Osteocyte (in vitro differentiated cells): Measurements from ENCODE around the gene GMDS. TPM values are rescaled to one million over a fixed set of nuclear protein-coding genes. Genes with fewer than 3 reads are reported as not detected.

ENCODE experiments used
- DNase-seq: peaks from one replicate; pipeline ENCODE4 v3.0.0; 2021; ENCODE audit warnings: mixed read lengths; ENCODE audit not compliant: unreplicated experiment; ENCODE audit errors: extremely low spot score
- H3K27ac Mint-ChIP-seq: one replicate; pipeline ENCODE4 v1.8.0; 2021; ENCODE audit warnings: mild to moderate bottlenecking, mixed read lengths; ENCODE audit not compliant: unreplicated experiment
- H3K27me3 Mint-ChIP-seq: one replicate; pipeline ENCODE4 v1.8.0; 2021; ENCODE audit warnings: mixed read lengths; ENCODE audit not compliant: unreplicated experiment
- H3K36me3 Mint-ChIP-seq: one replicate; pipeline ENCODE4 v1.8.0; 2021; ENCODE audit warnings: mixed read lengths; ENCODE audit not compliant: unreplicated experiment
- H3K4me1 Mint-ChIP-seq: one replicate; pipeline ENCODE4 v1.8.0; 2021; ENCODE audit warnings: mixed read lengths; ENCODE audit not compliant: unreplicated experiment
- H3K4me3 Mint-ChIP-seq: one replicate; pipeline ENCODE4 v1.8.0; 2021; ENCODE audit warnings: mild to moderate bottlenecking, moderate library complexity, mixed read lengths; ENCODE audit not compliant: unreplicated experiment
- H3K9me3 Mint-ChIP-seq: one replicate; pipeline ENCODE4 v1.8.0; 2021; ENCODE audit warnings: mixed read lengths; ENCODE audit not compliant: unreplicated experiment
- total RNA-seq: library from RNA; stranded (reverse); gene quantifications from 2 replicates; pipeline ENCODE4 v1.2.1, GENCODE V29; 2021
- TF ChIP-seq, protein P1 (sequence below): fragments of 200-600 bp; sonication (generic); IDR thresholded peaks from 2 replicates; pipeline ENCODE4 v1.5.0; 2021; ENCODE audit warnings: antibody characterized with exemption, mild to moderate bottlenecking, moderate library complexity

GMDS gene
- total RNA-seq, 1 donor from 2014 or later = 30.7 TPM

DNA sequence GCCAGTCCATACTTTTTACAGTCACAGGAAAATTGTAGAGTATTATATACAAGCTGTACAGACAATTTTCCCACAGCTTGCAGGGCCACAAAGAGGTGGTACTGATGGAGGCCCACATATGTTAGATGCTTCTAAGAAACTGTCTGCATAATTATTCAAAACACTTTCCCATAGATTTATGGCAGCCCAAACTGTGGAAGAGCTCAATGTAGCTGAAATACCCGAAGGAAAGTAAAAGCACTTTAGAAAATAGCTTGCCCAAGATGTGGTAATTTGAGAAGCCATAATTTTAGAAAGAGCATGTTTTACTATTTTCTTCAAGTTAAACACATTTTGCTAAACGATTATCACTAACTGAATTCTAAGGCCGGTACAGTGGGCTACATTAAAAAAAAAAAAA is 36.9 kb downstream of the GMDS start:
- no peak overlapping the region for H3K4me3 Mint-ChIP-seq
- no peak overlapping the region for H3K27ac Mint-ChIP-seq
- H3K36me3 Mint-ChIP-seq = peaks cover 1% of the 10 kb centered on the region
- DNase-seq = no peak
- H3K9me3 Mint-ChIP-seq = no peaks in the 10 kb centered on the region
- TF ChIP-seq, protein P1, sequence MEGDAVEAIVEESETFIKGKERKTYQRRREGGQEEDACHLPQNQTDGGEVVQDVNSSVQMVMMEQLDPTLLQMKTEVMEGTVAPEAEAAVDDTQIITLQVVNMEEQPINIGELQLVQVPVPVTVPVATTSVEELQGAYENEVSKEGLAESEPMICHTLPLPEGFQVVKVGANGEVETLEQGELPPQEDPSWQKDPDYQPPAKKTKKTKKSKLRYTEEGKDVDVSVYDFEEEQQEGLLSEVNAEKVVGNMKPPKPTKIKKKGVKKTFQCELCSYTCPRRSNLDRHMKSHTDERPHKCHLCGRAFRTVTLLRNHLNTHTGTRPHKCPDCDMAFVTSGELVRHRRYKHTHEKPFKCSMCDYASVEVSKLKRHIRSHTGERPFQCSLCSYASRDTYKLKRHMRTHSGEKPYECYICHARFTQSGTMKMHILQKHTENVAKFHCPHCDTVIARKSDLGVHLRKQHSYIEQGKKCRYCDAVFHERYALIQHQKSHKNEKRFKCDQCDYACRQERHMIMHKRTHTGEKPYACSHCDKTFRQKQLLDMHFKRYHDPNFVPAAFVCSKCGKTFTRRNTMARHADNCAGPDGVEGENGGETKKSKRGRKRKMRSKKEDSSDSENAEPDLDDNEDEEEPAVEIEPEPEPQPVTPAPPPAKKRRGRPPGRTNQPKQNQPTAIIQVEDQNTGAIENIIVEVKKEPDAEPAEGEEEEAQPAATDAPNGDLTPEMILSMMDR = no peak
- no peaks in the 10 kb centered on the region for H3K27me3 Mint-ChIP-seq
- H3K4me1 Mint-ChIP-seq = no peaks in the 10 kb centered on the region

DNA sequence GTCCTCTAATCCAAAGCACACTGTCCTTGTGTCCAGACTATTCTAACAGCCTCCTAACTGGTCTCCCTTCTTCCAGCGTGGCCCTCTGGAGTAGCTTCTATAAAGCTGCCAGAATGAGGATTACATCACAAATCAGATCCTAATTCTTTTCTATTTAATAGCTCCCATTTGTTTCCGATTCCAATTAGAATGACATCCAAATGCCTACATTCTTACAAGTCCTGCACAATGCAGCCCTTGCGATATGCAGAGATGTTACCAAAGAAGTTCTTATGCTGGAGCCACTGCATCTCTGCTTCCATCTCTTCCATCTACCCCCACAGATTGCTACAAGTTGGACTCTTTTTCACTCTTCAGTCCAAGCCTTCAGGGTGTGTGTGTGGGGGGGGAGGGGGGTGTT is 40.0 kb downstream of the GMDS start:
- Mint-ChIP-seq H3K4me1 (no peaks in the 10 kb centered on the region), H3K9me3 (no peaks in the 10 kb centered on the region), H3K36me3 (no peaks in the 10 kb centered on the region), H3K27ac (no peak overlapping the region), H3K27me3 (no peaks in the 10 kb centered on the region), H3K4me3 (no peak overlapping the region)
- TF ChIP-seq, protein P1 = no peak
- DNase-seq = no peak

DNA sequence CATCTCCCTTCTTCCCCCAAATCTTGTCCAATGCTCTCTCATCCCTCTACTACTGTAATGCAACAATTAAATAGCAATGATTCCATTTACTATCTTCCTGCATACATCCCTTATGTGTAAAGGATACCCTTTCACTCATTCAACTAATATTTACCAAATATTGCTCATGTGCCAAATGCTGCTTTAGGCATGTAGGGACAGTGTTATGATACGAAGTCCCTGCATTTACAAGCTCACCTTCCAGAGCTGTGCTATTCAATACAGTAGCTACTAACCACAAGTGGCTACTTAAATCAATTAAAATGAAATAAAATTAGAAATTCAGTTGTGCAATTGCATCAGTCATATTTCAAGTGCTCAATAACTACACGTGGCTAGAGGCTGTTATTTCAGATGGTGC is 41.1 kb downstream of the GMDS start:
- no peaks in the 10 kb centered on the region for H3K27me3 Mint-ChIP-seq
- no peak for DNase-seq
- H3K4me1 Mint-ChIP-seq = no peaks in the 10 kb centered on the region
- TF ChIP-seq, protein P1 = no peak
- no peaks in the 10 kb centered on the region for H3K9me3 Mint-ChIP-seq
- H3K27ac Mint-ChIP-seq = peak overlapping the region; percentile 2
- no peak overlapping the region for H3K4me3 Mint-ChIP-seq
- no peaks in the 10 kb centered on the region for H3K36me3 Mint-ChIP-seq

DNA sequence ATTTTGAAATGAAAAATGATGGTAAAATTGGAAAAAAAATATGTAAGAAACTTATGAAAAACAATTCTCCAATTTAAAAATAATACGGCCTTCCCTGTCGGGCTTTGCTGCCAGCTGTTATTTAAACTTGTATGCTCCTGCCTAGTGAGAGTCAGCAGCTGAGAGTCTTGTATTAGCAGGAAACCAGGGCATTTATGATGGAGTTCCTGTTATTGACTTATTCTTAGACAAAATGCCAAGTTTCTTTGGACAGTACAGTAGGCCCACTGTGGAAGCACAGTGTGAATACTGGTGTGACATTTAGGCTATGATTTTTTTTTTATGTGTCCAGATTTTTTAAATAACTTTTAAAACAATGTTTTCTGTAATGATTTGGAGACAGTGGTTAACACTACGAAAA is 42.1 kb downstream of the GMDS start:
- Mint-ChIP-seq H3K4me3 (no peak overlapping the region), H3K27ac (no peak overlapping the region), H3K4me1 (no peaks in the 10 kb centered on the region), H3K9me3 (no peaks in the 10 kb centered on the region), H3K27me3 (no peaks in the 10 kb centered on the region), H3K36me3 (no peaks in the 10 kb centered on the region)
- DNase-seq = no peak
- TF ChIP-seq, protein P1 = no peak

DNA sequence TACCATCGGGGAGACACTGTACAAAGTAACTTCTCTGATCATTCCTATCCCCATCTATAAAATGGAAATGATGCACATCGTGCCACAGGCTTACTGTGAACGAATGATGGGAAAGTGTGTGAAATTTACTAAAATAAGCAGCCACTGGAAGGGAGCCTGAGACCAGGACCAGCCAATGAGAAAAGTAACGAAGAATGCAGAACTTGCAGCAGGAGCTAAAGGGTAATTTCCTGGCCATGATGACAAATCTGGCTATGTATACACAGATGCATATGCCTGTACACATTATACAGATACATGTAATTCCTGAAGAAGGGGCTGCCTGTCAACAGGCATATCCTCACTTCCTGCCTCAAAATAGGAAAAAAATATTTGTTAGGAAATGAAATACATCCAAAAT is 47.4 kb downstream of the GMDS start:
- no peak overlapping the region for H3K27ac Mint-ChIP-seq
- no peaks in the 10 kb centered on the region for H3K9me3 Mint-ChIP-seq
- TF ChIP-seq, protein P1 = no peak
- H3K27me3 Mint-ChIP-seq = no peaks in the 10 kb centered on the region
- H3K4me3 Mint-ChIP-seq = no peak overlapping the region
- H3K36me3 Mint-ChIP-seq = no peaks in the 10 kb centered on the region
- DNase-seq = no peak
- peaks cover 8% of the 10 kb centered on the region for H3K4me1 Mint-ChIP-seq
